HEK293T (cell line): Measurements from ENCODE around the gene NFYA.

Experiments
- CTCF ChIA-PET: fragments of 350-600 bp; formaldehyde crosslinking; extraction: SDS; loops from one replicate; lab custom pipeline; 2021; ENCODE audit warnings: antibody characterized with exemption, inconsistent platforms; lab: Yijun Ruan, JAX
- POLR2A ChIA-PET: fragments of 350-600 bp; formaldehyde crosslinking; extraction: SDS; loops from one replicate; lab custom pipeline; 2020; ENCODE audit warnings: antibody characterized with exemption, inconsistent platforms; lab: Yijun Ruan, JAX
- DNase-seq: peaks from one replicate; pipeline ENCODE4 v3.0.0; 2012; ENCODE audit warnings: mixed read lengths; ENCODE audit errors: extremely low spot score
- ARNT ChIP-seq: fragments of 450-650 bp; IDR thresholded peaks from 2 replicates; pipeline ENCODE4 v1.6.1; 2017; ENCODE audit warnings: mild to moderate bottlenecking
- BHLHE40 ChIP-seq: fragments of 450-650 bp; IDR thresholded peaks from 2 replicates; pipeline ENCODE4 v1.6.1; 2016; ENCODE audit warnings: mild to moderate bottlenecking, moderate library complexity, borderline replicate concordance
- CTBP1 ChIP-seq: fragments of 450-650 bp; IDR thresholded peaks from 2 replicates; pipeline ENCODE4 v1.6.1; 2016; ENCODE audit warnings: borderline replicate concordance
- ELF4 ChIP-seq: fragments of 450-650 bp; IDR thresholded peaks from 2 replicates; pipeline ENCODE4 v1.6.1; 2017; ENCODE audit warnings: antibody characterized with exemption
- FOXA1 ChIP-seq: fragments of 450-650 bp; IDR thresholded peaks from 2 replicates; pipeline ENCODE4 v1.6.1; 2016; ENCODE audit warnings: mild to moderate bottlenecking
- FOXK2 ChIP-seq: fragments of 450-650 bp; IDR thresholded peaks from 2 replicates; pipeline ENCODE4 v1.6.1; 2016; ENCODE audit warnings: mild to moderate bottlenecking
- FOXM1 ChIP-seq: fragments of 450-650 bp; IDR thresholded peaks from 2 replicates; pipeline ENCODE4 v1.6.1; 2017; ENCODE audit warnings: mild to moderate bottlenecking, borderline replicate concordance
- HDGF ChIP-seq: fragments of 450-650 bp; IDR thresholded peaks from 2 replicates; pipeline ENCODE4 v1.6.1; 2017; ENCODE audit warnings: antibody characterized with exemption, borderline replicate concordance
- L3MBTL2 ChIP-seq: fragments of 450-650 bp; conservative IDR thresholded peaks from 2 replicates; pipeline ENCODE4 v1.6.1; 2016; ENCODE audit warnings: mild to moderate bottlenecking
- LEF1 ChIP-seq: fragments of 450-650 bp; IDR thresholded peaks from 2 replicates; pipeline ENCODE4 v1.6.1; 2017; ENCODE audit warnings: mild to moderate bottlenecking, borderline replicate concordance
- NFRKB ChIP-seq: fragments of 450-650 bp; IDR thresholded peaks from 2 replicates; pipeline ENCODE4 v1.6.1; 2016; ENCODE audit warnings: mild to moderate bottlenecking, moderate library complexity
- PKNOX1 ChIP-seq: fragments of 450-650 bp; IDR thresholded peaks from 2 replicates; pipeline ENCODE4 v1.6.1; 2016
- SP1 ChIP-seq: fragments of 450-650 bp; IDR thresholded peaks from 2 replicates; pipeline ENCODE4 v1.6.1; 2017
- SUZ12 ChIP-seq: fragments of 450-650 bp; IDR thresholded peaks from 2 replicates; pipeline ENCODE4 v1.6.1; 2016; ENCODE audit warnings: mild to moderate bottlenecking
- TARDBP ChIP-seq: fragments of 450-650 bp; IDR thresholded peaks from 2 replicates; pipeline ENCODE4 v1.6.1; 2016
- ZNF384 ChIP-seq: fragments of 450-650 bp; IDR thresholded peaks from 2 replicates; pipeline ENCODE4 v1.6.1; 2016

The NFYA gene

GRCh38 chr6:41136911-41137310 is 64.1 kb downstream of the NFYA start:
- CTCF ChIA-PET, result no interaction called here
- DNase-seq, result no peak
- TF ChIP-seq BHLHE40, result no peak
- no peak for TF ChIP-seq NFRKB
- TF ChIP-seq ARNT, result no peak
- no peak for TF ChIP-seq LEF1
- TF ChIP-seq SUZ12, result no peak
- no peak for TF ChIP-seq HDGF
- TF ChIP-seq L3MBTL2, result no peak
- no peak for TF ChIP-seq CTBP1
- TF ChIP-seq ELF4, result no peak
- no peak for TF ChIP-seq FOXK2
- TF ChIP-seq SP1, result no peak
- no peak for TF ChIP-seq FOXM1
- no peak for TF ChIP-seq TARDBP
- TF ChIP-seq PKNOX1, result no peak
- POLR2A ChIA-PET, result interaction anchor here (0.6 kb wide), 1 partner anchor 40 kb away, joined by 3 read pairs; no protein-coding TSS in a partner anchor

DNA sequence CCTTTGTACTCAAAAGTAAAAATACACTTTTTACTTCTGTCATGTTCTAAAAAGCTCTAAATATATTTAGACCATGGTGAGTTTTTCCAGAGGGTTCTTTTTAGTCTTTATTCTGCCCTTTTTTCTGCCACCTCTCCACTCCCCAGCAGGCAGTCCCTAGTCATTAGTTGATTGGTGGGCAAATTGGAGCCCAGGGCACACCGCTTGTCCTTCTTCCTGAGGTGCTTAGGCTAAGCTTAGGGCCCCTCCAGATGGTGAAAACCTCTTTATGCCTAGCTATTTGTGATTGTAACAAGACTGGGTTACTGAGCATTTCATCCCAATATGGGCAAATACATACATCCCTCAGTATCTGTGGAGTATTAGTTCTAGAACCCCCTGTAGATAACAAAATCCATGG is 75.1 kb downstream of the NFYA start:
- TF ChIP-seq NFRKB (no peak), ARNT (no peak), ELF4 (no peak), CTBP1 (no peak), L3MBTL2 (no peak), LEF1 (no peak), FOXM1 (no peak), HDGF (no peak), FOXA1 (no peak), PKNOX1 (no peak), SUZ12 (no peak), ZNF384 (no peak), SP1 (no peak), FOXK2 (no peak), TARDBP (no peak), BHLHE40 (no peak)
- CTCF ChIA-PET, result no interaction called here
- POLR2A ChIA-PET, result no interaction called here
- DNase-seq, result no peak
